ENCODE measurements around the gene DMBT1. TPM values are rescaled to one million over a fixed set of nuclear protein-coding genes. Genes with fewer than 3 reads are reported as not detected.
"Not testable (repeated sequence)": the region's sequence is repeated elsewhere in the genome, so short reads cannot be mapped to it uniquely, and the experiment has no call there.

Gene DMBT1
- total RNA-seq, 2 donors from 2014 or later, result 0.14 TPM; not detected in 1

DNA sequence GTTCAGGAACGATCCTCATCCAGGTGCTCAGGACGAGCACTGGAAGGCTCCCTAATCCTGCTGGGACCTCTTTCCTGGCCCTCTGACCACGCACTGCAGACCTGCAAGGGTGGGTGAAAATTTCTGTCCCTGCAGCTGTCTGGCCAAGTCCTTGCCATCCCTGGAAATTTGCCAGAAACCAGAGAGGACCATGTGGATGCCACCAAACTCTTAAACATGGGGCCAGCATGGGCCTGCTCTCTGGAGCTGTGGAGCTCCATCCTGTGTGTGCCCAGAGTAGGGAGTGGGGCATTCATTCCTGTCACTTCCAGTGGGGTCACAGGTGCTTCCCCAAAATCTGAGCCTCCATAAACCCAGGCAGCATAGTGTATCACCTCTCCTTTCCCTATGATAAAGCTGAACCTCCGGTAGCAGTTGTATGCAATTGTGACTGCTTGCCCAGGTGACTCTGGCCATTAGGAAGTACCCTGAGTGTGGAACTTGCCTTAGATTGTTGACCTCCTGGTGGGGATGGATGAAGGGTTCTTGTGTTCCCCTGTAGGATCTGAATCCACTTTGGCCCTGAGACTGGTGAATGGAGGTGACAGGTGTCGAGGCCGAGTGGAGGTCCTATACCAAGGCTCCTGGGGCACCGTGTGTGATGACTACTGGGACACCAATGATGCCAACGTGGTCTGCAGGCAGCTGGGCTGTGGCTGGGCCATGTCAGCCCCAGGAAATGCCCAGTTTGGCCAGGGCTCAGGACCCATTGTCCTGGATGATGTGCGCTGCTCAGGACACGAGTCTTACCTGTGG is 57.1 kb downstream of the DMBT1 start:
- Histone ChIP-seq H3K36me3 (no peaks in the 10 kb centered on the region), H3K4me1 (ENCODE audit: control insufficient read depth in 1 of 2, low read depth in 2 of 2) (no peaks in the 10 kb centered on the region), H3K4me3 (no peak overlapping the region), H3K27ac (no peak overlapping the region), H3K27me3 (replicated peaks; ENCODE audit: insufficient read depth) (no peaks in the 10 kb centered on the region), H3K9me3 (no peaks in the 10 kb centered on the region)
- TF ChIP-seq, protein P1, sequence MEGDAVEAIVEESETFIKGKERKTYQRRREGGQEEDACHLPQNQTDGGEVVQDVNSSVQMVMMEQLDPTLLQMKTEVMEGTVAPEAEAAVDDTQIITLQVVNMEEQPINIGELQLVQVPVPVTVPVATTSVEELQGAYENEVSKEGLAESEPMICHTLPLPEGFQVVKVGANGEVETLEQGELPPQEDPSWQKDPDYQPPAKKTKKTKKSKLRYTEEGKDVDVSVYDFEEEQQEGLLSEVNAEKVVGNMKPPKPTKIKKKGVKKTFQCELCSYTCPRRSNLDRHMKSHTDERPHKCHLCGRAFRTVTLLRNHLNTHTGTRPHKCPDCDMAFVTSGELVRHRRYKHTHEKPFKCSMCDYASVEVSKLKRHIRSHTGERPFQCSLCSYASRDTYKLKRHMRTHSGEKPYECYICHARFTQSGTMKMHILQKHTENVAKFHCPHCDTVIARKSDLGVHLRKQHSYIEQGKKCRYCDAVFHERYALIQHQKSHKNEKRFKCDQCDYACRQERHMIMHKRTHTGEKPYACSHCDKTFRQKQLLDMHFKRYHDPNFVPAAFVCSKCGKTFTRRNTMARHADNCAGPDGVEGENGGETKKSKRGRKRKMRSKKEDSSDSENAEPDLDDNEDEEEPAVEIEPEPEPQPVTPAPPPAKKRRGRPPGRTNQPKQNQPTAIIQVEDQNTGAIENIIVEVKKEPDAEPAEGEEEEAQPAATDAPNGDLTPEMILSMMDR (IDR thresholded peaks at IDR 0.05), result no peak
- DNase-seq (ENCODE audit: low spot score) (no peak), ATAC-seq (ENCODE audit: insufficient number of reproducible peaks, low FRiP score, low read depth) (no peak)

DNA sequence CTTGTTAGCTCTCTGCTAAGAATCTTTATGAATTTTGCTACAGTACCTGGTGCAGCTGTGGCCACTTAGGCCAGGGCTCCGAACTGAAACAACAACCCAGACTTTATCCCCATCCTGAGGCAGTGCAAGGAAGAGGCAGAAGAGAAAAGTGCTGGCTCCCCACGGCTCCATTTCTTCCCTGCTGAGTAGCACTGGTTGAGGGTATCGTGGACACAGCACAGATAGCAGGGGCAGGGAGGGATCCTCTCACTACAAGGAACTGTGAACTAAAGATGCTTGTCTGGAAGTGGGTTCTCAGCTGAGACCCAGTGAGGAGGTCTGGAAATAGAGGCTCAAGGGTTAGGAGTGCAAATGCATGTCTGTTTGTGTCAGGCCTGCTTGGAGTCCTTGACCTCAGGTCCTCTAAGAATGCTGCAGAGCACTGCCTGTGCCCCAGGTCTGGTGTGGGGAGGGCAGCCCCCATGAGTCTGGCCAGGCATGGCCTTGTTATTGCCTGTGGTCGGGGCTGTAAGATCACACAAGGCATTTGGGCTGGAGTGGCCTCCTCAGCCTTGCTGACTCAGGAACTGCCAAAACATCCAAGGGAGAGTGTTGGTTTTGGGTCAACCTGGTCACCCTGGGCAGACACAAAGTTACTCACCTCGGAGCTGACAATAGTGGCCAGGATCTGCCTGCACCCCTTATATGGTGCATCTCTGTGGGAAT is 58.1 kb downstream of the DMBT1 start:
- no peaks in the 10 kb centered on the region for H3K27me3 ChIP-seq (replicated peaks; ENCODE audit: insufficient read depth)
- no peaks in the 10 kb centered on the region for H3K4me1 ChIP-seq (ENCODE audit: control insufficient read depth in 1 of 2, low read depth in 2 of 2)
- H3K9me3 ChIP-seq, result no peaks in the 10 kb centered on the region
- no peak for DNase-seq (ENCODE audit: low spot score)
- no peak overlapping the region for H3K4me3 ChIP-seq
- ATAC-seq (ENCODE audit: insufficient number of reproducible peaks, low FRiP score, low read depth), result no peak
- TF ChIP-seq, protein P1 (IDR thresholded peaks at IDR 0.05), result no peak
- H3K36me3 ChIP-seq, result no peaks in the 10 kb centered on the region
- H3K27ac ChIP-seq, result no peak overlapping the region

DNA sequence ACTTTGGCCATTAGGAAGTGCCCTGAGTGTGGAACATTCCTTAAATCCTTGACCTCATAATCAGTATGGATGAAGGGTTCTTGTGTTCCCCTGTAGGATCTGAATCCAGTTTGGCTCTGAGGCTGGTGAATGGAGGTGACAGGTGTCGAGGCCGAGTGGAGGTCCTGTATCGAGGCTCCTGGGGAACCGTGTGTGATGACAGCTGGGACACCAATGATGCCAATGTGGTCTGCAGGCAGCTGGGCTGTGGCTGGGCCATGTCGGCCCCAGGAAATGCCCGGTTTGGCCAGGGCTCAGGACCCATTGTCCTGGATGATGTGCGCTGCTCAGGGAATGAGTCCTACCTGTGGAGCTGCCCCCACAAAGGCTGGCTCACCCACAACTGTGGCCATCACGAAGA is 60.4 kb downstream of the DMBT1 start:
- not testable (repeated sequence) for H3K36me3 ChIP-seq; DNase-seq (ENCODE audit: low spot score)

DNA sequence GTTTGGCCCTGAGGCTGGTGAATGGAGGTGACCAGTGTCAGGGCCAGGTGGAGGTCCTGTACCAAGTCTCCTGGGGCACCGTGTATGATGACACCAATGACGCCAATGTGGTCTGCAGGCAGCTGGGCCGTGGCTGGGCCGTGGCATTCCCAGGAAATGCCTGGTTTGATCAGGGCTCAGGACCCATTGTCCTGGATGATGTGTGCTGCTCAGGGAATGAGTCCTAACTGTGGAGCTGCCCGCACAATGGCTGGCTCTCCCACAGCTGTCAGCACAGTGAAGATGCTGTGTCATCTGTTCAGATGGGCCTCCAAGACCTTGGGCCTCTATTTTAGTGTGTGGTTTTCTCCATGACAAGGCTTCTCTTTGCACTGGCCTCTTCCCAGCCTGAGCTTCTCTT is 64.0 kb downstream of the DMBT1 start:
- no peaks in the 10 kb centered on the region for H3K27me3 ChIP-seq (replicated peaks; ENCODE audit: insufficient read depth)
- H3K36me3 ChIP-seq, result no peaks in the 10 kb centered on the region
- ATAC-seq (ENCODE audit: insufficient number of reproducible peaks, low FRiP score, low read depth), result no peak
- H3K4me3 ChIP-seq, result no peak overlapping the region
- TF ChIP-seq, protein P1 (IDR thresholded peaks at IDR 0.05), result no peak
- no peaks in the 10 kb centered on the region for H3K9me3 ChIP-seq
- no peak overlapping the region for H3K27ac ChIP-seq
- no peak for DNase-seq (ENCODE audit: low spot score)
- H3K4me1 ChIP-seq (ENCODE audit: control insufficient read depth in 1 of 2, low read depth in 2 of 2), result no peaks in the 10 kb centered on the region

More for the DNA sequence above, 60.4 kb downstream of the DMBT1 start:
- H3K4me1 ChIP-seq (ENCODE audit: control insufficient read depth in 1 of 2, low read depth in 2 of 2); H3K27me3 ChIP-seq (replicated peaks; ENCODE audit: insufficient read depth); H3K27ac ChIP-seq; ATAC-seq (ENCODE audit: insufficient number of reproducible peaks, low FRiP score, low read depth); H3K9me3 ChIP-seq; H3K4me3 ChIP-seq: not testable (repeated sequence)

DNA sequence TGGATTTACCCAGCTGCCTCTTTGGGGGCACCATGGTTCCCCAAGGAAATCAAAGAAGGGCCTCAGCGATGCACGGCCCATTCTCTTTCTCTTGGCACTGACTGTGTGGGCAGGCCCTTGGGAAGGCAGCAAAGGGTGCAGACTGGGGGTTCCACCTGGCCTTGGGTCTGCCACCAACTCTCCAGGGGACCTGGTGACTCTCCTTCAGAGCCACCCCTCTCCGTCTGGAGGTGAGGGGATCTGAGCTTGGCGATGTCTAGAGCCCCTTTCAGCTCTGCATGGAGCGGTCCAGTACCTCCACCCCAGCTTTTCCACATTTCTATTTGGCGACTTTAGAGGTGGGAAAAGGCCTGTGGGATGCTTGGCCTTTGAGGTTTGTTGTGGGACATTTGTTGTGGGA is 70.0 kb downstream of the DMBT1 start:
- Histone ChIP-seq H3K36me3 (no peaks in the 10 kb centered on the region), H3K27me3 (replicated peaks; ENCODE audit: insufficient read depth) (no peaks in the 10 kb centered on the region), H3K27ac (no peak overlapping the region), H3K9me3 (no peaks in the 10 kb centered on the region), H3K4me3 (no peak overlapping the region), H3K4me1 (ENCODE audit: control insufficient read depth in 1 of 2, low read depth in 2 of 2) (no peaks in the 10 kb centered on the region)
- TF ChIP-seq, protein P1 (IDR thresholded peaks at IDR 0.05), result no peak
- ATAC-seq (ENCODE audit: insufficient number of reproducible peaks, low FRiP score, low read depth) (no peak), DNase-seq (ENCODE audit: low spot score) (no peak)
